Erythroblast (primary cell): ENCODE results near the gene RPGRIP1L.
A peak's percentile ranks its signal among the peaks of the same experiment; 100 is the strongest.
"Not testable (repeated sequence)": the region's sequence is repeated elsewhere in the genome, so short reads cannot be mapped to it uniquely, and the experiment has no call there.

Experiments
- DNase-seq, 2 experiments: peaks; one replicate each; lab custom pipeline; 2025; lab: John Stamatoyannopoulos, UW
- GATA1 ChIP-seq: IDR thresholded peaks from 2 replicates; pipeline ENCODE4 v1.6.1; 2011; ENCODE audit warnings: low read depth, mild to moderate bottlenecking, control low read depth, low read length, moderate library complexity
- POLR2A ChIP-seq: IDR thresholded peaks from 2 replicates; pipeline ENCODE4 v1.6.1; 2011; ENCODE audit warnings: mild to moderate bottlenecking, low read length

Gene RPGRIP1L

GRCh38 chr16:53732296-53732929 is 28.8 kb upstream of the RPGRIP1L start:
- no peak for TF ChIP-seq POLR2A
- TF ChIP-seq GATA1: no peak
- DNase-seq: no peak

DNA sequence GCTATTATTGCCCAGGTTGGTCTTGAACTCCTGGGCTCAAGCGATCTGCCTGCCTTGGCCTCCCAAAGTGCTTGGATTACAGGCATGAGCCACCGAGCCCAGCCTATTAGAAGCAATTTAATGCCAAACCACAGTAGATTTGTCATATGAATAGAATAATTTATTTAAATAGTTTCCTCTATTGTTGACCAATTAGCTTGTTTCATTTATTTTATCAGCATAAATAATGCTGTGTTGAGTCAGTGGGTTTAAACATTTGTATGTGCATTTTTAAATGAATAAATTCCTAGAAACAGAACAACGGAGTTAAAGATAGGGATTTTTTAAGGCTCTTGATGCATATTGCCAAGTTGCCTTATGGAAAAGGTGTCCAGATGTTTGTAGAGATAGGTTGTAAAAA is 27.0 kb upstream of the RPGRIP1L start:
- no peak for TF ChIP-seq POLR2A
- TF ChIP-seq GATA1: no peak
- no peak for DNase-seq

GRCh38 chr16:53726625-53727024 is 23.0 kb upstream of the RPGRIP1L start:
- TF ChIP-seq GATA1: no peak
- no peak for DNase-seq

GRCh38 chr16:53721017-53721416 is 17.4 kb upstream of the RPGRIP1L start:
- DNase-seq: no peak
- TF ChIP-seq POLR2A (no peak), GATA1 (no peak)

DNA sequence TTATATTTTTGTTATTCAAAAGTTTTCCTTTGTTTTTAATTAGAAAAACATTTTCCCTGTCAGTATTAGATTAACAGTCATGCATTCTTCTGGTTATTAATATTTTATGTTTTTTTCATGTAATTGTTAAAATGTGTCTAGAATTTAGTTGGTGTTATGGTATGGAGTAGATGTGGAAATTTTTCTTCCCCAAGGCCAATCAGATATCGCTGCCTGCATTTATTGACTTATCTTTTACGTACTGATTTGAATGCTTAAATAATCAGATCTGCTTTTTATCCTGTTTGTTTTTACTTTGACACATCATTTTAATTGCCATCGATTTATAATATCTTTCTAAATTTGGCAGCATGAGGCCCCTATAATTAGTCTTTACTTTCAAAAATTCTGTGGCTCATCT is 13.9 kb upstream of the RPGRIP1L start:
- TF ChIP-seq POLR2A (no peak), GATA1 (no peak)
- no peak for DNase-seq

DNA sequence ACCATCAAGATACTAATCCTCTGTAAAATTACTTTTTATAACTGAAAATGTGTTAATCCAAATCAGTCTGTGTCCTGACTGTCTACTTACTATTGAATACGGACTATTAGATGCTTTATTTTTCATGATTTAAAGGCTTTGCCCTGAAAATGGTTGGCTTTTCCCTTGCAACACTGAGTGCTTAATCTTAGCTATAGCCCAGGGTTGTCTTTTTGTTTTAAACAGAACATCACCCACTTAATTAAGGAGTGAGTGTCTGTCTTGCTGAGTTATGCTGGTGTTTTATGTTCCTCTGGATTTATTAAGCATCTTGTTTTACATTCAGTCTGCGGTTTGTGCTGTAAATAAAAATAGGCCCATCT is 11.3 kb upstream of the RPGRIP1L start:
- DNase-seq: no peak
- TF ChIP-seq GATA1 (no peak), POLR2A (no peak)

GRCh38 chr16:53714205-53715022 is 10.8 kb upstream of the RPGRIP1L start:
- no peak for TF ChIP-seq POLR2A
- TF ChIP-seq GATA1: no peak
- no peak for DNase-seq

GRCh38 chr16:53713403-53714204 is 9.9 kb upstream of the RPGRIP1L start:
- no peak for TF ChIP-seq POLR2A
- TF ChIP-seq GATA1: no peak
- DNase-seq: no peak

DNA sequence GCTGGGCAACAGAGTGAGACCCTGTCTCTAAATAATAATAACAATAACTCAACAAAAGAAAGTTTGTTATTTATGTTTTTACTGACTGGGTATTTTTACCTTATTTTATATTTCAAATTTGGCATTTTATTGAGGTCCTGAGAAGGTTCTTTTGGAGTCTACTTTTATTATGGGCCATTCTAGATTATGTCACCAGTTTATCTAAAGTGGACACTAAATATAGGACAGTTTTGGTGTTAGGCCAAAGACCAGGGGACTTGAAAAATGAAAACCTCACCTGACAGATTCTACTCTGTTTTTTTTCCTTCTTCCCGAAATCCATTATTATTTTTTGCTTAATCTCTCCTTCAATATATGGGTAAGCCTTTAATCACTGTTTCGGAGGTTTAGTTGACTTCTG is 8.4 kb upstream of the RPGRIP1L start:
- TF ChIP-seq GATA1 (no peak), POLR2A (no peak)
- no peak for DNase-seq

- TF ChIP-seq POLR2A (no peak), GATA1 (no peak)
Observed at GRCh38 chr16:53711390-53711789, 7.7 kb upstream of the RPGRIP1L start.

GRCh38 chr16:53708490-53708889 is 4.8 kb upstream of the RPGRIP1L start:
- no peak for DNase-seq
- TF ChIP-seq POLR2A: no peak
- no peak for TF ChIP-seq GATA1

More at GRCh38 chr16:53711390-53711789, 7.7 kb upstream of the RPGRIP1L start:
- no peak for DNase-seq

DNA sequence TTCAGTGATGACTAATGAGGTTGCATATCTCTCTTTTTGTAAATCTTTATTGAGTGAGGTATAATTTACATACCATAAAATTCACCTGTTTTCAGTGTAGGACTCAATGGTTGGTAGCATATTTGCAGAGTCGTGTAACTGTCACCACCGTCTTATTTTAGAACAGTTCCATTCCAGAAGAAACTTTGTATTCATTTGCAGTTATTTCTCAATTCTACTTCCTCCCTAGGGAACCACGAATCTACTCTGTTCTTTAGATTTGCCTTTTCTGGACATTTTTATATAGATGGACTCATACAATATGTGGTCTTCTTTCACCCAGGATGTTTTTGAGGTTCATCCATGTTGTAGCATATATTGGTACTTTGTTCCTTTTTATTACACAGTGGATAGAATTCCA is 4.0 kb upstream of the RPGRIP1L start:
- DNase-seq: no peak
- no peak for TF ChIP-seq POLR2A
- TF ChIP-seq GATA1: no peak

GRCh38 chr16:53704445-53704813 is 770 bp upstream of the RPGRIP1L start:
- peak in 1 of 2 experiments; percentile 52 for DNase-seq
- no peak for TF ChIP-seq GATA1
- TF ChIP-seq POLR2A: no peak

GRCh38 chr16:53698271-53698670 is 5.4 kb downstream of the RPGRIP1L start:
- DNase-seq: not testable (repeated sequence)
